ENCODE results near the gene RRAGB. TPM values are rescaled to one million over a fixed set of nuclear protein-coding genes. Genes with fewer than 3 reads are reported as not detected.

The RRAGB gene
- total RNA-seq, 1 experiment from 2014 or later: 10.6 TPM

DNA sequence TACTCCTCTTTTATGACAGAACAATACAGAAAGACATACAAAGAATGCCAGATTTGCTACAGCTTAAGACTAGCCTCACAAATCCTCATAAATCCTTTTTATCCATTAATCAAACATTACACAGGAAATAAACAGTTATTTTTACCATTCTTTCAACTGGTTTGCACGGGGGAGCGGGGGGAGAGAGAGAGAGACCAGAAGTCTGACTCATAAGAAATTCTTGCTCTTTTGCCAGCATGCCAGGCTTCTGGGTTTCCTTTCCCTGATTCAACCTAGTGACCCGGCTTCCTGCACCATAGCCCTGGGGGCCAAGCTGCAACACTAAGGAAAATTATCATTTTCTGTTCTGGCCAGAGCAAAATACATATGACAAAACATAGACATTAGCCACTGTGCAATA is 6.8 kb upstream of the RRAGB start:
- Mint-ChIP-seq H3K4me3 (ENCODE audit: unreplicated experiment) (no peak overlapping the region), H3K9me3 (ENCODE audit: unreplicated experiment) (peaks cover 24% of the 10 kb centered on the region), H3K27ac (ENCODE audit: low read depth, unreplicated experiment) (no peak overlapping the region), H3K36me3 (ENCODE audit: insufficient read depth, unreplicated experiment) (no peaks in the 10 kb centered on the region), H3K4me1 (ENCODE audit: insufficient read depth, unreplicated experiment) (peaks cover 6% of the 10 kb centered on the region), H3K27me3 (ENCODE audit: insufficient read depth, unreplicated experiment) (peaks cover 3% of the 10 kb centered on the region)
- intact Hi-C loops (cut with micrococcal nuclease): no loop called here
- POLR2A ChIA-PET: interaction anchor here (0.6 kb wide), 1 partner anchor 565 kb away, joined by 4 read pairs; no protein-coding TSS in a partner anchor
- no TSS peak for BruUV-seq (replicated peaks)
- TF ChIP-seq CTCF (IDR thresholded peaks at IDR 0.05; ENCODE audit: unreplicated experiment): no peak
- peak; percentile 41 for DNase-seq (ENCODE audit: unreplicated experiment)
- CTCF ChIA-PET: interaction anchor here (0.8 kb wide), 1 partner anchor 538 kb away, joined by 3 read pairs; no protein-coding TSS in a partner anchor

DNA sequence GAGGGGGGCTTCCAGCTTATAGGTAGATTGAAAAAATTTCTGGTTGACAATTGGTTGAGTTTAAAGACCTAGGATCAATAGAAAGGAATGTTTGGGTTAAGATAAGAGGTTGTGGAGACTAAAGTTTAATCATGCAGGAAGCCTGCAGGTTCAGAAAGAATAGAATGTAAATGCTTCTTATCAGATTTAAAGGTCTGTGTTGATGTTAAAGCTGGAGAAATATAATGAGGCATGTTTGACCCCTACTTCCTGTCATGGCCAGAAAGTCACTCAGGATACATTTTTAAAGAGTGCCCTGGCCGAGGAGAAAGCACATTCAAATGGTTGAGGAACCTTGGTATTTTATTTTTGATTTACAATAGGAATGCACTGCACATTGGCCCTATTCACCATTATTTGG is 3.9 kb upstream of the RRAGB start:
- Mint-ChIP-seq H3K27me3 (ENCODE audit: insufficient read depth, unreplicated experiment) (no peaks in the 10 kb centered on the region), H3K27ac (ENCODE audit: low read depth, unreplicated experiment) (no peak overlapping the region), H3K4me1 (ENCODE audit: insufficient read depth, unreplicated experiment) (peaks cover 6% of the 10 kb centered on the region), H3K4me3 (ENCODE audit: unreplicated experiment) (no peak overlapping the region), H3K9me3 (ENCODE audit: unreplicated experiment) (peaks cover 7% of the 10 kb centered on the region), H3K36me3 (ENCODE audit: insufficient read depth, unreplicated experiment) (no peaks in the 10 kb centered on the region)
- intact Hi-C loops (cut with micrococcal nuclease): no loop called here
- no TSS peak for BruUV-seq (replicated peaks)
- ChIA-PET CTCF (interaction anchor here (0.6 kb wide), 1 partner anchor 473 kb away, joined by 4 read pairs; no protein-coding TSS in a partner anchor), POLR2A (no interaction called here)
- DNase-seq (ENCODE audit: unreplicated experiment): no peak
- no peak for TF ChIP-seq CTCF (IDR thresholded peaks at IDR 0.05; ENCODE audit: unreplicated experiment)

DNA sequence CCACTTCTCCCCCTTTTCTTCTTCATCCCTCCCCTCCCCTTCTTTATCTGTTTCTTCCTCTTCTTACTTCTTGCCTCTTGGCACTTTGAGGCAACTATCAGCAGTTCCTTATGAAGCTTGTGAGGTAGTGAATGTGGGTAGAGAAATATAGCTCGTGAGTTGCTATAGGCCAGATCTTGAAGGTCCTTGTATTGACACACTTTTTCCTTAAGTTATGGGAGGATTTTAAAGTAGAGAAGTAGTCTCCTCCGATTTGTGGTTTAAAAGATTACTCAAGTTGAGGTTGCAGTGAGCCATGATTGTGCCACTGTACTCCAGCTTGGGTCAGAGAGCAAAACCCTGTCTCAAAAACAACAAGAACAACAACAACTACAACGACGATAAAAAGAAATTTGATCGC is 3.4 kb upstream of the RRAGB start:
- Mint-ChIP-seq H3K27me3 (ENCODE audit: insufficient read depth, unreplicated experiment) (no peaks in the 10 kb centered on the region), H3K9me3 (ENCODE audit: unreplicated experiment) (peaks cover 7% of the 10 kb centered on the region), H3K27ac (ENCODE audit: low read depth, unreplicated experiment) (no peak overlapping the region), H3K4me1 (ENCODE audit: insufficient read depth, unreplicated experiment) (peaks cover 6% of the 10 kb centered on the region), H3K4me3 (ENCODE audit: unreplicated experiment) (no peak overlapping the region), H3K36me3 (ENCODE audit: insufficient read depth, unreplicated experiment) (no peaks in the 10 kb centered on the region)
- no TSS peak for BruUV-seq (replicated peaks)
- ChIA-PET POLR2A (no interaction called here), CTCF (no interaction called here)
- no peak for DNase-seq (ENCODE audit: unreplicated experiment)
- TF ChIP-seq CTCF (IDR thresholded peaks at IDR 0.05; ENCODE audit: unreplicated experiment): no peak
- intact Hi-C loops (cut with micrococcal nuclease): no loop called here

- BruUV-seq (replicated peaks): no TSS peak
- intact Hi-C loops (cut with micrococcal nuclease): loop anchor here (5.0 kb wide), 1 partner anchor 516 kb away; the partner anchor contains the start of gene KLF8
- no peaks in the 10 kb centered on the region for H3K27me3 Mint-ChIP-seq (ENCODE audit: insufficient read depth, unreplicated experiment)
- H3K27ac Mint-ChIP-seq (ENCODE audit: low read depth, unreplicated experiment): no peak overlapping the region
- no peak for DNase-seq (ENCODE audit: unreplicated experiment)
- ChIA-PET CTCF (interaction anchor here (1.0 kb wide), 1 partner anchor 581 kb away, joined by 4 read pairs; no protein-coding TSS in a partner anchor), POLR2A (interaction anchor here (0.5 kb wide), 1 partner anchor 14 kb away, joined by 3 read pairs; no protein-coding TSS in a partner anchor)
- H3K36me3 Mint-ChIP-seq (ENCODE audit: insufficient read depth, unreplicated experiment): peaks cover 6% of the 10 kb centered on the region
- H3K4me1 Mint-ChIP-seq (ENCODE audit: insufficient read depth, unreplicated experiment): peaks cover 4% of the 10 kb centered on the region
- TF ChIP-seq CTCF (IDR thresholded peaks at IDR 0.05; ENCODE audit: unreplicated experiment): no peak
- no peak overlapping the region for H3K4me3 Mint-ChIP-seq (ENCODE audit: unreplicated experiment)
- H3K9me3 Mint-ChIP-seq (ENCODE audit: unreplicated experiment): peaks cover 7% of the 10 kb centered on the region
Measured at GRCh38 chrX:55715847-55716246, 1.7 kb upstream of the RRAGB start.
